Measurements from ENCODE around the gene TNNI3K.

TNNI3K gene

DNA sequence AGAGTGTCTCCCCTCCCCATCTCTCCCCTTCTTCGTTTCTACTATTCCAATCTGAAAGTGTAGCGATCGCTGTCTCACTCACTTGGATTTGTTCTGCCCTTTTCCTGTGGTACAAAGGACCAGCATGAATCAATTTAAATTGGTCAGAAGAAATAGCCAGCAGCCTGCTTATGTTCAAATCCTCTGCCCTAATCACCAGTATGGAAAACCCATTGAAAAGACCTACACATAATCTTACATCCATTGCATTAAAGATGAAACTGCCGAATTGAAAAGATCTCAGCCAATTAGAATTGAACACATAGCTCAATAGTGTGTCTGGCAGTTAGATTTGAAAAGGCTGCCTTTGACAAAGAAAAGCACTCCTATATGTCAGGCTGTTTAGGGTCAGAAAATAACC is 122.6 kb downstream of the TNNI3K start:
- H3K27me3 ChIP-seq (replicated peaks in 2 of 5; ENCODE audit: control insufficient read depth in 4 of 5, insufficient read depth in 5 of 5, low read length in 4 of 5): no peaks in the 10 kb centered on the region
- CTCF ChIA-PET: no interaction called here
- no peak for DNase-seq
- 95% methylated on average over 3 of the region's 4 CpGs for WGBS (ENCODE audit: insufficient coverage)
- POLR2A ChIA-PET: no interaction called here
- no peak overlapping the region for H3K27ac ChIP-seq (ENCODE audit: insufficient read depth in 1 of 2, low read depth in 1 of 2, low read length in 2 of 2, poor library complexity in 1 of 2, severe bottlenecking in 2 of 2)
- no peaks in the 10 kb centered on the region for H3K9me3 ChIP-seq (ENCODE audit: control extremely low read depth in 1 of 5, control insufficient read depth in 4 of 5, insufficient read depth in 2 of 5, low read depth in 1 of 5, low read length in 4 of 5)
- H3K4me1 ChIP-seq (ENCODE audit: control extremely low read depth in 1 of 4, control insufficient read depth in 4 of 4, insufficient read depth in 4 of 4, low read length in 3 of 4): no peaks in the 10 kb centered on the region
- H3K4me3 ChIP-seq (ENCODE audit: control insufficient read depth in 1 of 7, extremely low read depth in 1 of 7, insufficient read depth in 4 of 7, low read depth in 2 of 7, low read length in 6 of 7): no peak overlapping the region
- no peaks in the 10 kb centered on the region for H3K36me3 ChIP-seq (ENCODE audit: control insufficient read depth in 4 of 4, insufficient read depth in 4 of 4, low read length in 3 of 4)

DNA sequence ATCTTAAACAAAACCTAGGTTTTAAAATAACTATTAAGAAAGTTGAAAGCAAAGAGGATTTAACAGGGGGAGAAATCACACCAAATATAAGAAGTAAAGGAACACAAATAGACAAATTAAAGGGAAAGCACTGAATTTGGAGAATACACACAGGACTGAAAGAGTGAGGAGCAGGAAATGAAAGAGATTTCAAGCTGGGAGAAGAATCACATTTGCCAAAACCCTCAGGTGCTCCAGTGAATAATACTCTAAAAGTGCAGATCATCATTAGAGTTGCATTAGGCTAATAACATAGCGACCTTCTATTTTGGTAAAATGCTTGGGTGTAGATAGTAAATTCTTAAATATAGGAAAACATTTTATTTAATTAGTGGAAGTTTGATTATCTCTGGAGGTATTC is 127.5 kb downstream of the TNNI3K start:
- WGBS (ENCODE audit: insufficient coverage): no CpG with 5 or more reads among the region's 1 CpG
- ChIA-PET CTCF (no interaction called here), POLR2A (no interaction called here)
- no peak for DNase-seq
- Histone ChIP-seq H3K4me3 (ENCODE audit: control insufficient read depth in 1 of 7, extremely low read depth in 1 of 7, insufficient read depth in 4 of 7, low read depth in 2 of 7, low read length in 6 of 7) (no peak overlapping the region), H3K36me3 (ENCODE audit: control insufficient read depth in 4 of 4, insufficient read depth in 4 of 4, low read length in 3 of 4) (no peaks in the 10 kb centered on the region), H3K4me1 (ENCODE audit: control extremely low read depth in 1 of 4, control insufficient read depth in 4 of 4, insufficient read depth in 4 of 4, low read length in 3 of 4) (no peaks in the 10 kb centered on the region), H3K9me3 (ENCODE audit: control extremely low read depth in 1 of 5, control insufficient read depth in 4 of 5, insufficient read depth in 2 of 5, low read depth in 1 of 5, low read length in 4 of 5) (peaks cover 0 to 3% (median 1%) of the 10 kb centered on the region in 5 experiments), H3K27me3 (replicated peaks in 2 of 5; ENCODE audit: control insufficient read depth in 4 of 5, insufficient read depth in 5 of 5, low read length in 4 of 5) (no peaks in the 10 kb centered on the region), H3K27ac (ENCODE audit: insufficient read depth in 1 of 2, low read depth in 1 of 2, low read length in 2 of 2, poor library complexity in 1 of 2, severe bottlenecking in 2 of 2) (no peak overlapping the region)

DNA sequence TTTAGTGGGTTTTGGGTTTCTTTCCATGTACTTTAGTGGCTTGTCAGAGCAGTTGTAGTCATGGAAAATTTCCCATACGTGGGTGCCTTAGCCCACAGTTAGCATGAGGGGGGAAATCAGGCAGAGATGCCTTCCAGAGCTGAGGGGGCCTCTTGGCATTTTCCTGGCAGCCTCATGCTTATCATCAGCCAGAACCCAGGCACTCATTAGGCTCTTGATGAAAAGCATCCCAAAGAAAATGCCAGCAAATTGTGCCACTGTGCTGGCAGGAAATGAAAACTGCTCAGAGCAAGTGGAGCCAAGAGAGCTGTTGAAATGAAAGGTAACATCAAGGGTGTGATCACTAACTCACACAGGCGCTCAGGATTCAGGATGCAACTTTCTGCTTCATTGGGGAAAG is 128.0 kb downstream of the TNNI3K start:
- DNase-seq: no peak
- no peaks in the 10 kb centered on the region for H3K27me3 ChIP-seq (replicated peaks in 2 of 5; ENCODE audit: control insufficient read depth in 4 of 5, insufficient read depth in 5 of 5, low read length in 4 of 5)
- H3K4me3 ChIP-seq (ENCODE audit: control insufficient read depth in 1 of 7, extremely low read depth in 1 of 7, insufficient read depth in 4 of 7, low read depth in 2 of 7, low read length in 6 of 7): no peak overlapping the region
- peaks cover 0 to 3% (median 2%) of the 10 kb centered on the region in 5 experiments for H3K9me3 ChIP-seq (ENCODE audit: control extremely low read depth in 1 of 5, control insufficient read depth in 4 of 5, insufficient read depth in 2 of 5, low read depth in 1 of 5, low read length in 4 of 5)
- ChIA-PET CTCF (no interaction called here), POLR2A (no interaction called here)
- no peaks in the 10 kb centered on the region for H3K4me1 ChIP-seq (ENCODE audit: control extremely low read depth in 1 of 4, control insufficient read depth in 4 of 4, insufficient read depth in 4 of 4, low read length in 3 of 4)
- H3K27ac ChIP-seq (ENCODE audit: insufficient read depth in 1 of 2, low read depth in 1 of 2, low read length in 2 of 2, poor library complexity in 1 of 2, severe bottlenecking in 2 of 2): no peak overlapping the region
- no peaks in the 10 kb centered on the region for H3K36me3 ChIP-seq (ENCODE audit: control insufficient read depth in 4 of 4, insufficient read depth in 4 of 4, low read length in 3 of 4)
- WGBS (ENCODE audit: insufficient coverage): 88% methylated on average over 2 of the region's 2 CpGs

DNA sequence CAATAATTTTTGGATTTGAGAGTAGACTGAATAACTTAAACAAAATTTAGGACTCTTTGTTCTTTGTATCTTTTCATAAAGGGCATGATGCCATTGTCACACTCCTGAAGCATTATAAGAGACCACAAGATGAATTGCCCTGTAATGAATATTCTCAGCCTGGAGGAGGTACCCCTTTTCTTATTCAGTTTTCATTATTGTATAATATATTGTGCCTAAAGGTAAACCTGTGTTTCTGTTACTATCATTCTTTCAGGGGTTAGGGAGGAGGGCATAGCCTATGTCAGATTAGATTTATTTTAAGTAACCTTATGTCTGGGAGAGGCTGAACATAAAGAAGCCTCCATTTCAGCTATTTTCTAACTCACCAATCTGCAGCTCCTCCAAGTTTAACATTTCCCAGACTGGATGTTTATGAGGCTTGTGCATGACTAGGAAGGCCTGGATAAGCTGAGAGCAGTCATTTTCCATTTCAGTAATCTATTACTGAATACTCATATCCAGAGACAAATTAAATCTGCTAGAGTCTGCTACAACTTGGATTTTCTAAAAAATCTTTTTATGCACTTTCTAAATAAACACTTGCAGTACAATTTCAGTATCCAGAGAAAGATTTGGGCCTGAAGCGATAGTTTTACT is 132.1 kb downstream of the TNNI3K start:
- no peaks in the 10 kb centered on the region for H3K27me3 ChIP-seq (replicated peaks in 2 of 5; ENCODE audit: control insufficient read depth in 4 of 5, insufficient read depth in 5 of 5, low read length in 4 of 5)
- H3K4me3 ChIP-seq (ENCODE audit: control insufficient read depth in 1 of 7, extremely low read depth in 1 of 7, insufficient read depth in 4 of 7, low read depth in 2 of 7, low read length in 6 of 7): no peak overlapping the region
- ChIA-PET POLR2A (no interaction called here), CTCF (interaction anchor here (0.6 kb wide), 1 partner anchor 26 kb away, joined by 3 read pairs; no protein-coding TSS in a partner anchor)
- H3K27ac ChIP-seq (ENCODE audit: insufficient read depth in 1 of 2, low read depth in 1 of 2, low read length in 2 of 2, poor library complexity in 1 of 2, severe bottlenecking in 2 of 2): no peak overlapping the region
- H3K9me3 ChIP-seq (ENCODE audit: control extremely low read depth in 1 of 5, control insufficient read depth in 4 of 5, insufficient read depth in 2 of 5, low read depth in 1 of 5, low read length in 4 of 5): peaks cover 0 to 3% (median 2%) of the 10 kb centered on the region in 5 experiments
- no CpG with 5 or more reads among the region's 1 CpG for WGBS (ENCODE audit: insufficient coverage)
- no peak for DNase-seq
- H3K4me1 ChIP-seq (ENCODE audit: control extremely low read depth in 1 of 4, control insufficient read depth in 4 of 4, insufficient read depth in 4 of 4, low read length in 3 of 4): no peaks in the 10 kb centered on the region
- H3K36me3 ChIP-seq (ENCODE audit: control insufficient read depth in 4 of 4, insufficient read depth in 4 of 4, low read length in 3 of 4): no peaks in the 10 kb centered on the region

DNA sequence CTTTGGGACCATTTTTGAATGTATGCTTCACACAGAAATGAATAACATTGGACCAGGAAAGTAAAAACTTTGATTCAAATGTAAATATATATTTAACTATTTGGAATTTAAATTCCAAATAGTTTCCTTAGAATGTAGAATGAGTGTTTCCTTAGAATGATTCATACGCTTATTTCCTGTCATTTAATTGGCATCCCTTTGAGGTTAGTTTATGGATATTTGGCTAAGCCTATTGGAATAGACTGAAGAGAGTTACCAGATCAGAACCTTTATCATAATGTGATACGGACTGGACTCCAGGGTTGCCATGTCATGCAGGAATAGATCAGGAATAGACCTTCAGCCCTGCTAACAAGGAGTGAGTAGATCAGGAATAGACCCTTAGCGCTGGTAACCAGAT is 133.1 kb downstream of the TNNI3K start:
- Histone ChIP-seq H3K9me3 (ENCODE audit: control extremely low read depth in 1 of 5, control insufficient read depth in 4 of 5, insufficient read depth in 2 of 5, low read depth in 1 of 5, low read length in 4 of 5) (peaks cover 0 to 3% (median 2%) of the 10 kb centered on the region in 5 experiments), H3K27me3 (replicated peaks in 2 of 5; ENCODE audit: control insufficient read depth in 4 of 5, insufficient read depth in 5 of 5, low read length in 4 of 5) (no peaks in the 10 kb centered on the region), H3K27ac (ENCODE audit: insufficient read depth in 1 of 2, low read depth in 1 of 2, low read length in 2 of 2, poor library complexity in 1 of 2, severe bottlenecking in 2 of 2) (no peak overlapping the region), H3K4me1 (ENCODE audit: control extremely low read depth in 1 of 4, control insufficient read depth in 4 of 4, insufficient read depth in 4 of 4, low read length in 3 of 4) (no peaks in the 10 kb centered on the region), H3K4me3 (ENCODE audit: control insufficient read depth in 1 of 7, extremely low read depth in 1 of 7, insufficient read depth in 4 of 7, low read depth in 2 of 7, low read length in 6 of 7) (no peak overlapping the region), H3K36me3 (ENCODE audit: control insufficient read depth in 4 of 4, insufficient read depth in 4 of 4, low read length in 3 of 4) (no peaks in the 10 kb centered on the region)
- ChIA-PET POLR2A (no interaction called here), CTCF (no interaction called here)
- no peak for DNase-seq
- WGBS (ENCODE audit: insufficient coverage): 100% methylated on average over 2 of the region's 3 CpGs

DNA sequence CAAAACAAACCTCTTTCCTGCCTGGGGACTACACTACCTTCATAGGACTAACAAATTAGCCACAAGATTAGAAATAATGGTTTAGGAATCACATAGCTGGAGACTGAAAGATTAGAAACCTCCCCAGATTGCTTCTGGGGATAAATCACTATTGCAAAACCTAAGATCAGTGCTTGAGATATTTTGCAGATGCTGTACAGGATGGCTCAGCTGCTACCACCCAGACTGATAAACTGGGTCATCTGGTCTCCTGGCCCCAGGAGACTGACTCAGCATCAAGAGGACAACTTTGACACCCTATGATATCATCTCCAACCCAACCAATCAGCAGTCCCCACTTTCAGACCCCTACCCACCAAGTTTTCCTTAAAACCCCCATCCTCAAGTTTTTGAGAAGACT is 140.2 kb downstream of the TNNI3K start:
- Histone ChIP-seq H3K27ac (ENCODE audit: insufficient read depth in 1 of 2, low read depth in 1 of 2, low read length in 2 of 2, poor library complexity in 1 of 2, severe bottlenecking in 2 of 2) (no peak overlapping the region), H3K4me1 (ENCODE audit: control extremely low read depth in 1 of 4, control insufficient read depth in 4 of 4, insufficient read depth in 4 of 4, low read length in 3 of 4) (no peaks in the 10 kb centered on the region), H3K4me3 (ENCODE audit: control insufficient read depth in 1 of 7, extremely low read depth in 1 of 7, insufficient read depth in 4 of 7, low read depth in 2 of 7, low read length in 6 of 7) (no peak overlapping the region), H3K27me3 (replicated peaks in 2 of 5; ENCODE audit: control insufficient read depth in 4 of 5, insufficient read depth in 5 of 5, low read length in 4 of 5) (no peaks in the 10 kb centered on the region), H3K9me3 (ENCODE audit: control extremely low read depth in 1 of 5, control insufficient read depth in 4 of 5, insufficient read depth in 2 of 5, low read depth in 1 of 5, low read length in 4 of 5) (no peaks in the 10 kb centered on the region), H3K36me3 (ENCODE audit: control insufficient read depth in 4 of 4, insufficient read depth in 4 of 4, low read length in 3 of 4) (no peaks in the 10 kb centered on the region)
- ChIA-PET CTCF (no interaction called here), POLR2A (no interaction called here)
- DNase-seq: no peak

DNA sequence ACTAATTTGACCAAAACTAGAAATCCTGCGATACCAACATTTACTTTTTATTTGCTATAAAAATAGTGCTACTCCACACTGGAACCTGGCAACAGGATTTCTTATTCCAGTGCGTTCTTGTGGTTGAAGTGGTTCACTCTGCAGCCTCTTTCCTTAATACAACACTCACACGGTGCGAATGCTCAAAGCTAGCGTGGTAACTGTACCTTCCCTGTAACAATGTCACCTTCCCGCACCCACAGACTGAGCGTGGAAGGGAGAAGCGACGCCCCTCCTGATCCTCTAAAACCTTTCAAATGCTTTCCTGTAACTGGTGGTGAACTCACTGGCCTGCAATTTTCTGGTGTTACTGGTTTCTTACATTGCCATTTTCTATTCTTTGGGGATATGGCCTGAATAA is 145.1 kb downstream of the TNNI3K start:
- POLR2A ChIA-PET: no interaction called here
- CTCF ChIA-PET: interaction anchor here (0.6 to 0.7 kb wide), 2 partner anchors 11 to 585 kb away, joined by 3 to 4 read pairs; no protein-coding TSS in a partner anchor
- H3K36me3 ChIP-seq (ENCODE audit: control insufficient read depth in 4 of 4, insufficient read depth in 4 of 4, low read length in 3 of 4): no peaks in the 10 kb centered on the region

More for the DNA sequence above, 145.1 kb downstream of the TNNI3K start:
- DNase-seq: no peak
- H3K9me3 ChIP-seq (ENCODE audit: control extremely low read depth in 1 of 5, control insufficient read depth in 4 of 5, insufficient read depth in 2 of 5, low read depth in 1 of 5, low read length in 4 of 5): no peaks in the 10 kb centered on the region
- H3K4me3 ChIP-seq (ENCODE audit: control insufficient read depth in 1 of 7, extremely low read depth in 1 of 7, insufficient read depth in 4 of 7, low read depth in 2 of 7, low read length in 6 of 7): no peak overlapping the region
- H3K27me3 ChIP-seq (replicated peaks in 2 of 5; ENCODE audit: control insufficient read depth in 4 of 5, insufficient read depth in 5 of 5, low read length in 4 of 5): no peaks in the 10 kb centered on the region
- WGBS (ENCODE audit: insufficient coverage): 94% methylated on average over 5 of the region's 9 CpGs
- H3K4me1 ChIP-seq (ENCODE audit: control extremely low read depth in 1 of 4, control insufficient read depth in 4 of 4, insufficient read depth in 4 of 4, low read length in 3 of 4): no peaks in the 10 kb centered on the region
- no peak overlapping the region for H3K27ac ChIP-seq (ENCODE audit: insufficient read depth in 1 of 2, low read depth in 1 of 2, low read length in 2 of 2, poor library complexity in 1 of 2, severe bottlenecking in 2 of 2)
